ENCODE data around the gene NDUFC2.

The NDUFC2 gene

GRCh38 chr11:78025378-78025777 is 54.3 kb downstream of the NDUFC2 start:
- DNase-seq, result no peak

- no peak for DNase-seq
These were observed 56.2 kb downstream of the NDUFC2 start for GRCh38 chr11:78023426-78023825.

DNA sequence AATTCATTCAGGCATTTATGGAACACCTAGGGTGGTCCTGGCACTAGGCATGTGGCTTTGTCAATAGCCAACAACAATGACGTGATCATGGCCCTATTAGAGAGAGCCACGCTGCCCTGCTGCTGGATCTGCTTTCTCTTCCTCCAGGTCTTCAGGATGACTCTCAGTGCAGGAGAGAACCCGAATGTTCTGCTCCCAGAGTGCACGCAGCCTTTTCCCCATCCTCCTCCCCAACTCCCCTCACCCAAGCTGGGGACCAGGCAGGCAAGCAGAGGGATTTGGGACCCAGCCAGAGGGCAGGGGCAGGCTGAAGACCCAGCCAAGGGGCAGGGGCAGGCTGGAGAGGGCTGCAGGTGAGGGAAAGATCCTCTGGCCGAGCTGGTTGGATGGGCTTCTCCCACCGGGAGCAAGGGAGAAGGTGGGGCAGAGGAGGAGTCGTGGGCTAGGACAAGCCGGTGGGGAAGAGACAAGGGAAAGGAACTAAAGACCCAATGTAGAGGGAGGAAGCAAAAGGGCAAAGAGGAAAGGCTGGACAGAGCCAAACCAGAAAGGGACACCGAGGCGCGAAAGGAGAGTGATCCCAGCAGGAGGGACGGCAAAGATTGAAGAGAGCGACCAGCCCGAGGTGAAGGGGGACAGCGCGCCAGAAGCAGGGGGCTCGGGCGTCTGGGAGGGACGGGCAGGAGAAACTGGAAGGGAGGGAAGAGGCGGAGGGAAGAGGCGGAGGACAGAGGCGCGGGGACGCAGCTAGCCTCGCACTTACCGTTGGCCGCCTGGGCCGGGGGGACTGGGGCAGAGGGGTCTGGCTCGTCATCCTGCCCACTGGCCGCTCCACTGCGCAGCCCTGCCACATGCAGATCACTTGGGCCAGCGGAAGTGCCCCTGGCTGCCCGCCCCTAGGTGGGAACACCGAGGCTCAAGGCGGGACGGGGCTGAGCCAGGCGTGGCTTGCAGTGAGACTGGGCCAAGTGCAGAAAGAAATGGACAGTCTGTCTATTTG is 57.0 kb downstream of the NDUFC2 start, which contains the start of gene KCTD14:
TSS of gene KCTD14 (minus strand) at position 880 of the 1,000 bp plus-strand sequence. CDS start at position 853, 27 bp downstream.
- no peak for DNase-seq

GRCh38 chr11:78021611-78022010 is 58.1 kb downstream of the NDUFC2 start:
- no peak for DNase-seq

GRCh38 chr11:78020246-78020645 is 59.4 kb downstream of the NDUFC2 start:
- no peak for DNase-seq

DNA sequence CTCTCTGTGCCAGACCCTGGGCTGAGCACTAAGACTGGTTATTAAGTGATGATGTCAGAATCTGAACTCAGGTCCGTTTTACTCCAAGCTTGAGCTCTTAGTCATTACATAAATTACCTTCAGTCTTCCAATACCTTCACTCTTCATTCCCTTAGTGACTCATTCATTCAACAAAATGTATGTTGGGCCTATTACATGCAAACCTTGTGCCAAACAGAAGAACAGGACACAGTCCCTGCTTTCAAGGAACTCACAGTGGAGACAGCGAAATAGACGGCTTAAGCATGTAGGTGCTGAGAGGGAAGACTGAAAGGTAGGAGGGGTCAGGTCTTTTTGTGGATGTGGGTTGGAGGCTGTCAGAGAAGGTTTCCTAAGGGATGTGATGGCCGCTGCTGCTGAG is 59.9 kb downstream of the NDUFC2 start:
- DNase-seq, result no peak

Measured in NCI-H1694 treated with DMSO at 0.1 percent for 48 hours (cell line).